ENCODE data around the gene TBC1D7.
"Not testable (repeated sequence)": the region's sequence is repeated elsewhere in the genome, so short reads cannot be mapped to it uniquely, and the experiment has no call there.

The TBC1D7 gene

GRCh38 chr6:13355999-13356785 lies 27.9 kb upstream of the TBC1D7 start:
- no peak for DNase-seq

GRCh38 chr6:13355043-13355945 lies 27.0 kb upstream of the TBC1D7 start:
- DNase-seq: no peak

- no peak for DNase-seq
Measured at GRCh38 chr6:13354331-13355042, 26.1 kb upstream of the TBC1D7 start.

GRCh38 chr6:13352165-13352564 lies 23.8 kb upstream of the TBC1D7 start:
- DNase-seq: no peak

- DNase-seq: no peak
Measured at GRCh38 chr6:13351271-13351670, 22.9 kb upstream of the TBC1D7 start.

GRCh38 chr6:13349811-13350506 lies 21.6 kb upstream of the TBC1D7 start:
- DNase-seq: no peak

GRCh38 chr6:13348334-13349113 lies 20.2 kb upstream of the TBC1D7 start:
- DNase-seq: no peak

GRCh38 chr6:13346245-13346644 lies 17.9 kb upstream of the TBC1D7 start:
- DNase-seq: no peak

GRCh38 chr6:13342414-13343019 lies 14.2 kb upstream of the TBC1D7 start:
- DNase-seq: no peak

GRCh38 chr6:13339863-13340630 lies 11.7 kb upstream of the TBC1D7 start:
- DNase-seq: no peak

- no peak for DNase-seq
Measured at GRCh38 chr6:13338038-13338437, 9.7 kb upstream of the TBC1D7 start.

GRCh38 chr6:13336553-13336952 lies 8.2 kb upstream of the TBC1D7 start:
- DNase-seq: peak; percentile 68

- DNase-seq: no peak
Measured at GRCh38 chr6:13334953-13335352, 6.6 kb upstream of the TBC1D7 start.

GRCh38 chr6:13332349-13332706 lies 4.0 kb upstream of the TBC1D7 start:
- DNase-seq: no peak

GRCh38 chr6:13331516-13332348 lies 3.4 kb upstream of the TBC1D7 start:
- DNase-seq: peak; percentile 30

- DNase-seq: no peak
Measured at GRCh38 chr6:13328875-13329183, 492 bp upstream of the TBC1D7 start.

- DNase-seq: peak; percentile 63
Measured at GRCh38 chr6:13327691-13328075, 654 bp downstream of the TBC1D7 start.

- not testable (repeated sequence) for DNase-seq
Measured at GRCh38 chr6:13326031-13326586, 2.2 kb downstream of the TBC1D7 start.

GRCh38 chr6:13319891-13320564 lies 8.3 kb downstream of the TBC1D7 start:
- DNase-seq: no peak

Data from NCI-H1105 treated with DMSO at 0.1 percent for 48 hours (cell line).